H54 (cell line): ENCODE results near the gene COTL1.

Experiments
- DNase-seq: peaks from one replicate; pipeline ENCODE4 v3.0.0; 2011; ENCODE audit warnings: low spot score, mixed read lengths; ENCODE audit not compliant: insufficient read length
- FAIRE-seq: peaks from 3 replicates; lab custom pipeline; 2011; peaks lifted over from hg19 to GRCh38; lab: Jason Lieb, UNC
- POLR2A ChIP-seq: IDR thresholded peaks from 2 replicates; pipeline ENCODE4 v1.6.1; 2011; ENCODE audit warnings: low read depth, mild to moderate bottlenecking, low read length

The COTL1 gene

GRCh38 chr16:84614968-84615813 lies 2.7 kb downstream of the COTL1 start:
- FAIRE-seq = no peak
- no peak for DNase-seq

DNA sequence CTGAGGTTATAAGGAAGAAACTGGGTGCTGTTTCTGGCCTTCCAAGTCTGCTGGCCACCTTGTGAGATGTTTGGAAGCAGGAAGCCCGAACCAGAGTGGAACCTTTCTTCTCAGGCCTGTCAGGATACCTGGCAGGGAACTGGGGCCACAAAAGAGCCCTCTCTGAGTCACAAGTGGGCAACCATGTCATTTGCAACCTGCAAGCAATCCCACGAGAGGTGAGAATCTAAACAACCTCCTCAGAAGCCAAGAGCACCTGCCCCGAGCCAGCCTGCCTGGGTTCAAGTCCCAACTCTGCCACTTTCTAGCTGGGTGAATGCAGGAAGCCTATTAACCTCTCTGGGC lies 3.3 kb downstream of the COTL1 start:
- FAIRE-seq (no peak), DNase-seq (no peak)
- no peak for TF ChIP-seq POLR2A

More at GRCh38 chr16:84614968-84615813, 2.7 kb downstream of the COTL1 start:
- TF ChIP-seq POLR2A = no peak

DNA sequence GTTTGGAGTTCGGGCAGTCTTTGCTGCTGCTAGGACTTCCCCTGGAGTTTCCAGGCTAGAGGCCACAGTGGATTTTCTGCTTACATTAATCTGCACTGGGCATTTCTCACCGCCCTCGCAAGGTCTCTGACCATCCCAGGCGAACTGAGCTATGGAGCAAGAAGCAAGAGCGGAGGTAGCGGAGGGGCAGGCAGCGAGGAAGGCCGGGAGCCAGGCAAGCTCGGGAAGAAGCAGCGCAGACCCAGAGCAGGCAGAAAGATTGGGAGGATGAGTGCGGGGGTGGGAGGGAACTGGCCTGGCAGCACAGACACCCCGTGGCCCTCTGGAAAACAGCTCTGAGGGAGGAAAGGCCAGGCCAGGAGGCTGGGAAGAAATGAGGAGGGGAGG lies 3.8 kb downstream of the COTL1 start:
- FAIRE-seq = no peak
- no peak for TF ChIP-seq POLR2A
- no peak for DNase-seq

DNA sequence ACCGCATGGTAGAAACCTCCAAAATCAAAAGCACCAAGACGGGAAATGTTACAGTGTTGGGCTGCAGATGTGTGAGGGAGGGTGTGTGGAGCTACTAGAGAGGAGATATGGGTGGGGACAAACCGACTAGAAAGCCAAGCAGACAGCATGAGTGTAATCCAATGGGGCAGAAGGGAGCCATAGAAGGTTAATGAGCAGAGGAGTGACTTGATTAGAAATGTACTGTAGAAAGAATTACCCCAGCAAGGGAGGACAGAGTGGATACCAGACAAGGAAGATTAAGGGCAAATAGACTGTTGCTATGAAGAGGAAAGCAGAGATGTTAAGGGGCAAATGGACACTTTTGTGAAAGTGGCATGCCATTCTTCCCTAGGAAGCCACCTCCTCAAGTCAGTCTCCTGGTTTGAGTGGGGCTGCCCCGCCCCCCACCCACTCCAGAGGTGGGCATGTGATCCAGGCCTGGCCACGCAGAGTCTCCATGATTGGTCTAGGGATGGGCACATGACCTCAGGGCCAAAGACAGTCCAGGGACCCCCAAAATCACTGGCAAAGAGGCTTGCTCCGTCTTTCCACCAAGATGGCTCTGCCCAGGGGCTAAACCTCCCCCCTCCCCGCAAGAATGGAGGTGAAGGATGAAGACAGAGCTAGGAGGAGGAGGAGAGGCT lies 4.3 kb downstream of the COTL1 start:
- no peak for FAIRE-seq
- no peak for TF ChIP-seq POLR2A

GRCh38 chr16:84612686-84613085 lies 5.2 kb downstream of the COTL1 start:
- no peak for TF ChIP-seq POLR2A
- DNase-seq (no peak), FAIRE-seq (no peak)

More for the DNA sequence above, 4.3 kb downstream of the COTL1 start:
- DNase-seq = no peak

DNA sequence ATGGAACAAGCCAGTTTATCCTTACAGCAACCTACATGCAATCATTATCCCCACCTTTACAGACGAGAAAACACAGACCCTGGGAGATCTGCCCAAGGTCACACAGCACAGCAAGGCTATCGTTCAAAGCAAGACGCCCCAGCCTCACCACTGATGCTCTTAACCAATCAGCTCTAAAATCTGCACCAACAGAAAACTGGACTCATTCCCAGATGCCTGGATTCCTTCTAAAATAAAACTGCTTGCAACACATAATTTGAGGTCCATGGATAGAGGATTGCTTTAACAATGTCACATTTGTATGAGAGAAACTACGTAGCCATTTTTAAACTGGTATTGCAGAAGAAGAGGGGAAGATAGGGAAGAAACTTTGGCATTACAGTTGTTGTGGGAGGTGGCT lies 6.8 kb downstream of the COTL1 start:
- DNase-seq (no peak), FAIRE-seq (no peak)
- TF ChIP-seq POLR2A = no peak

DNA sequence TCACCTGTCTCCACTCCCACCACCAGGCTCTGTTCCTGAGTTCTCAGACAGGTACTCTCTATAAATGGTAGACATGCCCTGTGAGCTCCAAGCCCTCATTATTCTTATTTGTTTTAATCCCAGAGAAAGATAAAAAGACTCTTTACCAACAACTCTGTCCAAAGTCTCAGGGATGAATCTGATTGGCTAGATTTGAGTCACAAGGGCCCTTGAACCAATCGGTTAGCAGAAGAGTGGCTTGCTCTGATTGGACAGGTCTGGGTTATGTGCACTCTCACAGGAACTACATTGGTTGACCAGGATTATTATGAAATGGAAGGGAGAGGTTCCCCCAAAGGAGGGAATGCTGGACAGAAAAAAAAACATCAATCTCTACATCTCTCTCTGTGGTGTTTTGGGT lies 7.5 kb downstream of the COTL1 start:
- FAIRE-seq = no peak
- no peak for DNase-seq
- no peak for TF ChIP-seq POLR2A

- no peak for DNase-seq
- FAIRE-seq = no peak
- TF ChIP-seq POLR2A = no peak
These were observed 8.2 kb downstream of the COTL1 start for GRCh38 chr16:84609563-84610177.

DNA sequence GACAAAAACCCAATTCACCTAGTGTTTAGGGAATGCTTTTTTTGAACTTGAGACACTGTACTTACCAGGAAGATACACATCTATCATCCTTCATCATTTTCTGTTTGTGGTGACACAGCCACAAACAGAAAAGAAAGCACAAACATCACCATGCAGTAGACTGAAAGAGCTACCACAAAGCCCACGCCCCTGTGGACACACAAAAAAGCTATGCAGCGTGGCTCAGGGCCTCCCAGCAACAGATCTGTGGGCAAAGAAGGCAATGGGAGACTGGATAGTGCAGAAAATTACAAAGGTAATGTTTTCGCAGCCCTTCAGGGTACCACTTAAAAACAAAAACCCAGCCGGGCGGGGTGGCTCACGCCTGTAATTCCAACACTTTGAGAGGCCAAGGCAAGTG lies 9.6 kb downstream of the COTL1 start:
- no peak for FAIRE-seq
- TF ChIP-seq POLR2A = no peak
- no peak for DNase-seq

GRCh38 chr16:84607694-84608093 lies 10.2 kb downstream of the COTL1 start:
- DNase-seq (no peak), FAIRE-seq (no peak)
- no peak for TF ChIP-seq POLR2A

- TF ChIP-seq POLR2A = no peak
- DNase-seq (no peak), FAIRE-seq (no peak)
These were observed 10.8 kb downstream of the COTL1 start for GRCh38 chr16:84607061-84607460.

- no peak for TF ChIP-seq POLR2A
- DNase-seq (no peak), FAIRE-seq (no peak)
These were observed 11.6 kb downstream of the COTL1 start for GRCh38 chr16:84606081-84606875.

DNA sequence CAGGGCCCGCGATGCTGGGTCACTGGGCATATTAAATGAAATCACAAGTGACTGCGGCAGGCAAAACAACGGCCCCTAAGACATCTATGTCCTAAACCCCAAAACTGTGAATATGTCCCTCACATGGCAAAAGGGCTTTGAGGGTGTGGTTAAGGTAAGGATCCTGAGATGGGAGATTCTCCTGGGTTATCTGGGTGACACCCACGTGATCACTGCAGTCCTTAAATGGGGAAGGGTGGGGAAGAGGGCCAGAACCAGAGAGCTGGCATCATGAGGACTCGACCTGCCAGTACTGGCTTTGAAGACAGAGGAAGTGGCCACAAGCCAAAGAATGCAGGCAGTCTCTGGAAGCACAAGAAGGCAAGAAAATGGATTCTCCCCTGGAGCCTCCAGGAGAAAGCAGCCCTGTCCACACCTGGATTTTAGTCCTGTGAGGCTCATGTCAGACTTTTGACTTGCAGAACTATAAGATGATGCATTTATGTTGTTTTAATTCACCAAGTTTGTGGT lies 12.5 kb downstream of the COTL1 start:
- no peak for FAIRE-seq
- DNase-seq = no peak
- TF ChIP-seq POLR2A = no peak
